ENCODE data around the gene MYO7B.

- TF ChIP-seq CTCF (IDR thresholded peaks at IDR 0.05) (no peak), TEAD4 (IDR thresholded peaks at IDR 0.05; ENCODE audit: borderline replicate concordance, insufficient read depth) (no peak)
Measured at GRCh38 chr2:127511090-127511695, 24.3 kb upstream of the MYO7B start.
